Ishikawa (cell line): Measurements from ENCODE around the gene MT1X.

Source experiments
- CEBPB ChIP-seq: IDR thresholded peaks from 2 replicates; pipeline ENCODE4 v1.6.1; 2012
- CREB1 ChIP-seq: IDR thresholded peaks from 2 replicates; pipeline ENCODE4 v1.6.1; 2012; ENCODE audit warnings: low read depth
- EGR1 ChIP-seq: IDR thresholded peaks from 2 replicates; pipeline ENCODE4 v1.6.1; 2012
- EP300 ChIP-seq: IDR thresholded peaks from 2 replicates; pipeline ENCODE4 v1.6.1; 2012; ENCODE audit warnings: borderline replicate concordance
- FOXM1 ChIP-seq: IDR thresholded peaks from 2 replicates; pipeline ENCODE4 v1.6.1; 2012; ENCODE audit warnings: low read depth, borderline replicate concordance
- NFIC ChIP-seq: IDR thresholded peaks from 2 replicates; pipeline ENCODE4 v1.6.1; 2012
- RAD21 ChIP-seq: IDR thresholded peaks from 2 replicates; pipeline ENCODE4 v1.6.1; 2012; ENCODE audit warnings: low read depth
- REST ChIP-seq: IDR thresholded peaks from 2 replicates; pipeline ENCODE4 v1.6.1; 2012; ENCODE audit warnings: low read depth, mild to moderate bottlenecking
- TAF1 ChIP-seq: IDR thresholded peaks from 2 replicates; pipeline ENCODE4 v1.6.1; 2012; ENCODE audit warnings: low read depth, mild to moderate bottlenecking
- TCF12 ChIP-seq: IDR thresholded peaks from 2 replicates; pipeline ENCODE4 v1.6.1; 2012; ENCODE audit warnings: low read depth
- TEAD4 ChIP-seq: IDR thresholded peaks from 2 replicates; pipeline ENCODE4 v1.6.1; 2012
- USF1 ChIP-seq: IDR thresholded peaks from 2 replicates; pipeline ENCODE4 v1.6.1; 2012
- YY1 ChIP-seq: IDR thresholded peaks from 2 replicates; pipeline ENCODE4 v1.6.1; 2012; ENCODE audit warnings: low read depth
- ZBTB7A ChIP-seq: IDR thresholded peaks from 2 replicates; pipeline ENCODE4 v1.6.1; 2012; ENCODE audit warnings: low read depth
- TF ChIP-seq, protein P1 (sequence below): IDR thresholded peaks from 2 replicates; pipeline ENCODE4 v1.6.1; 2012

MT1X gene

DNA sequence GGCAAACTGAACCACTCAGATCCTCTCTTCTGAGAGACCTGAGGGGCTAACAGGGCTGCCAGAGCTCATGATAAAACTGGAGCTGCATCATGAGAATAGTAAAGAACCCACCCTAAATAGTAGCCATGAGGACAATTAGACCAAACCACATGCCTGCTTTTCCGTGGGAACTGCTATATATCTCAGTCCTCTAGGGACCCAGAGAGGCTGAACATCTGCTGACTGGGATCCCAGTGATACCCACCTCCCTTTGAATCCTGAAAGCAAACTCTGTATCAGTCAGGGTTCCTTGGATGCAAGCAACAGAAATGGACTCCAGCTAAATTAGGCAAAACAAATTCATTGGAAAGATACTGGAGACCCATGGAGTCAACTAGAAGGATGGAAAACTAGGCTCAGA, 6.5 kb downstream of the MT1X start:
- no peak for TF ChIP-seq CREB1

GRCh38 chr16:56689171-56689570, 6.9 kb downstream of the MT1X start:
- TF ChIP-seq, protein P1, sequence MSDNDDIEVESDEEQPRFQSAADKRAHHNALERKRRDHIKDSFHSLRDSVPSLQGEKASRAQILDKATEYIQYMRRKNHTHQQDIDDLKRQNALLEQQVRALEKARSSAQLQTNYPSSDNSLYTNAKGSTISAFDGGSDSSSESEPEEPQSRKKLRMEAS, result no peak
- TF ChIP-seq ZBTB7A (no peak), USF1 (no peak), FOXM1 (no peak), EGR1 (no peak), CEBPB (no peak)

- TF ChIP-seq, protein P1, result no peak
- TF ChIP-seq TEAD4 (no peak), EP300 (no peak), TCF12 (no peak), REST (no peak)
Measured at GRCh38 chr16:56690420-56691122, 8.3 kb downstream of the MT1X start.

- TF ChIP-seq EGR1 (no peak), USF1 (peak; percentile 88), TCF12 (peak; percentile 89), NFIC (peak; percentile 88), TEAD4 (peak; percentile 82), CEBPB (no peak), CREB1 (no peak), EP300 (peak; percentile 91), YY1 (no peak), TAF1 (no peak), RAD21 (no peak; the same call in 1 of the 2 replicates), FOXM1 (peak; percentile 60; the same call in 1 of the 2 replicates), ZBTB7A (no peak)
- TF ChIP-seq, protein P1, result peak; percentile 45; the same call in 1 of the 2 replicates
Measured at GRCh38 chr16:56691885-56692284, 9.6 kb downstream of the MT1X start.

DNA sequence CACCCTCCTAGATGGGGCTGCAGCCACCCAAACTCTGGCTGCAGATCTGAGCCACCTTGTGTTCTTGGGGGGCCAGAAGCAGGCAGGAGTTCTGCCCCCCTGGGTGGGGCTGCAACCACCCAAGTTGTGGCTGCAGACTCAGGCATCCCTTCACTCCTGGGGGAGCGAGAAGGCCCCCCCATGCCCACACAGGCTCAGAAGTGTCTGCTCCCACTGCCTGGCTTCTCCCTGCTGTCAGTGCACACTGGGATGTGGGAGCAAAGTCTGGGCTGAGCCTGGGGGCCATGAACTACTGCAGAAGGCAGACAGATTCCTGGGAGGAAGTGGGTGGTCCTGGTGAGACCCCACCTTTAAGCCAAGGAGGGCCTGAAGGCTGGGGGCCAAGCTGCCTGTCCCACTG, 13.0 kb downstream of the MT1X start:
- TF ChIP-seq EGR1 (no peak), TEAD4 (no peak), NFIC (no peak), CEBPB (no peak), EP300 (no peak), USF1 (no peak), YY1 (no peak), TAF1 (no peak), ZBTB7A (no peak)
- TF ChIP-seq, protein P1, result no peak

DNA sequence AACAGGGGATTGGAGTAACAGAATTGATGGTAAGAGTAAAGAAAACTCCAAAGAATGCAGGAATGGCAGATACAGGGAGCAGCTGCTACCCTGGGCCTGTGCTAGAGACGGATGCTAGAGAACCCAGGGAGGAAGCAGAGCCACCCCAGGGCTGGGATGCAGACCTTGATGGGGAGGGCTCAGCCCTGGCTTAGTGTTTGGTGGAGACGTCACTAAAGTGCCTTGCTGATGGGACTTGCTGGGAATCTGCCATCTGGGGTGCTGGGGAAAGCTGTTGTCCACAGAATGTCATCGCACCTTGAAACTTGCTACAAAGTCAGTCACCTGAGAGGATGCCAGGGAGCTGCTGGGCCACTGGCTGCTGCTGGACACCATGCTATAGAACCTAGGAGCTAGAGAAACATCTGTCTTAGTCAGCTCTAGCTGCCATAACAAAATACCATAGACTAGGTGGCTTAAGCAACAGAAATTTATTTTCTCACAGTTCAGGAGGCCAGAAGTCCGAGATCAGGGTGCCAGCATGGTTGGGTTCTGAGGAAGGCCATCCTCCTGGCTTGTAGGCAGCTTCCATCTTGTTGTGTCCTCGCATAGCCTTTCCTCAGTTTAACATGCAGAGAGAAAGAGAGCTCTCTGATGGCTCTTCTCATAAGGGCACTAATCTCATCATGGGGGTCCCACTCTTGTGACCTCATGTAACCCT, 15.3 kb downstream of the MT1X start:
- TF ChIP-seq USF1 (no peak), TEAD4 (no peak), YY1 (no peak), TAF1 (no peak), CEBPB (no peak), REST (no peak)
